IPS-11a (cell line): ENCODE measurements around the gene SYNGR3.

Experiments
- H3K4me3 ChIP-seq: one replicate; pipeline ENCODE4 v1.5.1; 2013; ENCODE audit warnings: low read depth, low read length, control low read depth

Gene SYNGR3

GRCh38 chr16:1959269-1960039, 30.3 kb upstream of the SYNGR3 start, which contains the start of gene NDUFB10:
Gene NDUFB10 (plus strand): TSS chr16:1959538. CDS start chr16:1959625, 87 bp downstream.
- peak within 1 kb of the TSS; percentile 83 for H3K4me3 ChIP-seq

GRCh38 chr16:1960665-1961630, 28.8 kb upstream of the SYNGR3 start:
- no peak overlapping the region for H3K4me3 ChIP-seq

GRCh38 chr16:1961651-1962067, 28.1 kb upstream of the SYNGR3 start:
- no peak overlapping the region for H3K4me3 ChIP-seq

- peak overlapping the region; percentile 93 for H3K4me3 ChIP-seq
These were observed 27.3 kb upstream of the SYNGR3 start for GRCh38 chr16:1962161-1963153.

GRCh38 chr16:1963806-1964505, 25.8 kb upstream of the SYNGR3 start:
- peak overlapping the region; percentile 93 for H3K4me3 ChIP-seq

- H3K4me3 ChIP-seq: peak within 1 kb of the TSS; percentile 93
These were observed 25.0 kb upstream of the SYNGR3 start, which contains the start of gene RPS2 for GRCh38 chr16:1964506-1965395. Gene RPS2 (minus strand): TSS chr16:1964826. CDS start chr16:1964625, 201 bp downstream.

- peak overlapping the region; percentile 93 for H3K4me3 ChIP-seq
These were observed 24.3 kb upstream of the SYNGR3 start for GRCh38 chr16:1965396-1966001.

GRCh38 chr16:1966460-1966859, 23.3 kb upstream of the SYNGR3 start, which contains the start of gene RNF151:
Gene RNF151 (plus strand): TSS chr16:1966856. CDS start chr16:1966882, 26 bp downstream.
- peak within 1 kb of the TSS; percentile 93 for H3K4me3 ChIP-seq

- no peak overlapping the region for H3K4me3 ChIP-seq
These were observed 21.4 kb upstream of the SYNGR3 start for GRCh38 chr16:1968146-1968953.

GRCh38 chr16:1971796-1972489, 17.8 kb upstream of the SYNGR3 start, which contains the start of gene TBL3:
Gene TBL3 (plus strand): TSS chr16:1972053. CDS start chr16:1972165, 112 bp downstream.
- H3K4me3 ChIP-seq: peak within 1 kb of the TSS; percentile 92

GRCh38 chr16:1972490-1972877, 17.3 kb upstream of the SYNGR3 start:
- peak overlapping the region; percentile 92 for H3K4me3 ChIP-seq

- no peak overlapping the region for H3K4me3 ChIP-seq
These were observed 16.2 kb upstream of the SYNGR3 start for GRCh38 chr16:1973461-1974156.

GRCh38 chr16:1974157-1975070, 15.4 kb upstream of the SYNGR3 start:
- no peak overlapping the region for H3K4me3 ChIP-seq

- H3K4me3 ChIP-seq: no peak overlapping the region
These were observed 14.1 kb upstream of the SYNGR3 start for GRCh38 chr16:1975432-1976215.
